Measurements from ENCODE around the gene CYP2W1.
"Not testable (repeated sequence)": the region's sequence is repeated elsewhere in the genome, so short reads cannot be mapped to it uniquely, and the experiment has no call there.

Gene CYP2W1

GRCh38 chr7:983004-983615 is at the start of gene CYP2W1:
Gene CYP2W1 (plus strand): TSS chr7:983181. CDS start chr7:983212, 31 bp downstream.
- DNase-seq (ENCODE audit: low read depth in 1 of 2, low spot score in 1 of 2), result no peak

GRCh38 chr7:934469-935163 is 48.4 kb upstream of the CYP2W1 start:
- no peak for DNase-seq (ENCODE audit: low read depth in 1 of 2, low spot score in 1 of 2)

DNA sequence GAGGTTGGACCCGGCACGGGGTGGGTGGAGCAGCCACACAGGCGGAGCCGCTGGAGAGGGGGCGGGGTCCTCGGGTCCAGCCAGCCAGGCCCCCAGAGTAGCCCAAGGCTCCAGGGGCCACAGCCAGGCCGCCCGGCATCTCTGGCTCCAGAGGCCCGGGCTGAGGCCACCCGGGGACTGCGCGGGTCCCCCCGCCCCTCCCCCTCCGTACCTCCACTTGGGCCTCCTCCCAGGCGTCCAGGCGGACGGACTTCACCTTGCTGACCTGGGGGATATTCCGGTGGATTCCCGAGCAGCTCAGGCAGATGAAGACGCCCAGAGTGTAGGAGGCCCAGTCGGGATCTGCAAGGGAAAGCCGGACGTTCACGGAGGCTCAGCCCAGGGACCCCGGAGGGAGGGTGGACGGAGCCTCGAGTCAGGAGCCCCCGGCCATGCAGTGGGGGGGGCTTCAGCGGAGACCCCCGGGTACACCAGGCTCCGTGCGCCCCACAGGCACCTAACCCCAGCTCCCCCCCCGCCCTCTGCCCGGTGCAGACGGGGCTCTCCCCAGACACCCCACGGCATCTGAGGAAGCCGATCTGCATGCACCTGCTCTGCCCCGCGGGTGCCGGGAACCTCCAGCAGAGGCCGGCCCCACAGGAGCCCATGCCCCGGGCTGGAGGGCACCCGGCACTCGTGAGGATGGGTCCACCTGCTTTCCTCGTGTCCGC is 47.7 kb upstream of the CYP2W1 start:
- DNase-seq (ENCODE audit: low read depth in 1 of 2, low spot score in 1 of 2), result no peak

- no peak for DNase-seq (ENCODE audit: low read depth in 1 of 2, low spot score in 1 of 2)
These were observed 47.1 kb upstream of the CYP2W1 start for GRCh38 chr7:935874-936385.

GRCh38 chr7:936386-937054 is 46.5 kb upstream of the CYP2W1 start:
- no peak for DNase-seq (ENCODE audit: low read depth in 1 of 2, low spot score in 1 of 2)

- DNase-seq (ENCODE audit: low read depth in 1 of 2, low spot score in 1 of 2), result no peak
These were observed 45.0 kb upstream of the CYP2W1 start for GRCh38 chr7:937856-938484.

DNA sequence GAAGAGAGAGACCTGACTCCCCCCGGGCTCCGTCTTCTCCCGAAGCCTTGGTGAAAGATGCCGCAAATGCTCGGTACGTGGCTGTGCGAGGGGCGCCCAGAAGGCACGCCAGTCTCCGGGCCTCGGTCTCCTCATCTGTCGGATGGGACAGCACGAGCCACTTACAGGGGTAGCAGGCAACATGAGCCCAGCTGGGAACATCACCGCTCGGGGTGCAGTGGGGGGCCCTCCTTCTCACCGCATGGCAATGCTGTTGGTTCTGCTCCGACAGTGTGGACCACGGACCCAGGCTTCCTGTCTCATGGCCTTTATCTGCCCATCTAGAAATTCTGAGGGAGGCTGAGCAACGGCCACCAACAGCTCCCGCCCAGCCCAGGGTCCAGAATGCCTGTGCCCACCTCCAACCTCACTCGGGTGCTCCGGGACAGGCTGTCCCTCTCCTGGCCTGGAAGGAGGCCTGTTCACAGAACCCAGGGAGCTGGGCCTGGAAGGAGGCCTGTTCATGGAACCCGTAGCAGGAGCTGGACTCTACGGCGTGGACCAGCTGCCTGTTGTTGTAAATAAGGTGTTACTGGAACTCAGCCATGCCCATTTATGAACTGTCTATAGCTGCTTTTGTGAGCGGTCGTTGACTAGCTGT is 44.3 kb upstream of the CYP2W1 start:
- no peak for DNase-seq (ENCODE audit: low read depth in 1 of 2, low spot score in 1 of 2)

DNA sequence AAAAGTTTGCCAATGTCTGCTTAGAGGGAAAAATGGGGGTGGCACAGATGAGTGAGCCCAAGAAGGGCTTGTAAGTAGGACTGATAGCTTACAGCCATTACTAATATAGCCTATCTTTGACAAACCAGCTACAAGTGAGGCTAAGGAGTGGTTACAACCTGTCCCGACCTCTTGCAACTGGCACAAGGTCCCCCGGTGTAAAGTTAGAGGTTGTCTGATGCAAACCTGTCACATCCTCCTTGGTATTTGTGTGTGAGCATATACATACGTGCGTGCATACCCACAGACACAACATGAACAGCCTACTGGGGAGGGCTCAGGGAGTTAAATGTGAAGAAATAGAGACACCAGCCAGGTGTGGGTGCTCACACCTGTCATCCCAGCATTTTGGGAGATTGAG is 43.1 kb upstream of the CYP2W1 start:
- DNase-seq (ENCODE audit: low read depth in 1 of 2, low spot score in 1 of 2), result no peak

- no peak for DNase-seq (ENCODE audit: low read depth in 1 of 2, low spot score in 1 of 2)
These were observed 42.2 kb upstream of the CYP2W1 start for GRCh38 chr7:940599-941408.

DNA sequence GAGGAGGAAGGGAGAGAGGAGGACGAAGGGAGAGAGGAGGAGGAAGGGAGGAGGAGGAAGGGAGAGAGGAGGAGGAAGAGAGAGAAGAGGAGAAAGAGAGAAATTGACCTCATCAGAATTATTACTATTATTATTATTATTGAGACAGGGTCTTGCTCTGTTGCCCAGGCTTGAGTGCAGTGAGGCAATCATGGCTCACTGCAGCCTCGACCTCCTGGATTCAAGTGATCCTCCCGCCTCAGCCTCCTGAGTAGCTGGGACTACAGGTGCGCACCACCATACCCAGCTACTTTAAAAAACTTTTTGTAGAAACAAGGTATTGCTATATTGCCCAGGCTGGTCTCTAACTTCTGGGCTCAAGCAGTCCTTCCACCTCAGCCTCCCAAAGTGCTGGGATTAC is 39.2 kb upstream of the CYP2W1 start:
- DNase-seq (ENCODE audit: low read depth in 1 of 2, low spot score in 1 of 2), result not testable (repeated sequence)

GRCh38 chr7:944744-945143 is 38.2 kb upstream of the CYP2W1 start:
- DNase-seq (ENCODE audit: low read depth in 1 of 2, low spot score in 1 of 2), result no peak

GRCh38 chr7:945147-945555 is 37.8 kb upstream of the CYP2W1 start:
- no peak for DNase-seq (ENCODE audit: low read depth in 1 of 2, low spot score in 1 of 2)

DNA sequence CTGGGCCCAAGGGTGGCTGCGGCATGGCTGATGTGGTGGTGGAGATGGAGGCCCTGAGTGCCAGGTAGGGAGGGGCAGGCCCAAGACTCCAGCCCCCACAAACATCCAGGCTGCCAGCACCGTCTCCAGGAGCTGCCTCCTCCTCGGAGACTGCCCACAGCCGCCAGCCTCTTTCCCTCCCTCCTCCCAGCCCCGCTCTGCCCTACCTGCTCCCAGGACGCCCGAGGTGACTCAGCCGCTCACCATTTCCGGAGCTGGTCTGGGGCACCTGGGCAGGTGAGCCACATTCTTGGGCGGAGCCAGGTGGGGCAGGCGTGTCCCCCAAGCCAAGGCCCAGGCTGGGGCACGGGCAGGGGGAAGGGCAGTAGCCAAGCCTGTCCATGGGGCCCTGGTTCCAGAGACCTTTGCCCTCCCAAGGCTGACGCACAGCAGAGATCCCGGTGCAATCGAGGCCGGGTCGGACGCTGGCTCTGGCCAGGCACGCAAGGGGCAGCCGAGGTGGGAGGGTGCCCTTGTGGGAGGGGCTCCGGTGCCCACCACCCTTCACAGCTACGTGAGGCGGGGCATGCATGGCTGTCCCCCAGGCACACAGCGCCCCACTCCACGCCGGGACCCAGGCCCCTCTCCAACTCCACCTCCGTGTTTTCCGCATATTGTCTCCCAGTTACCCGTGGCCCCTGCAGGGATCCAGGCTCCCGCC is 37.3 kb upstream of the CYP2W1 start:
- DNase-seq (ENCODE audit: low read depth in 1 of 2, low spot score in 1 of 2), result no peak

GRCh38 chr7:946256-946996 is 36.6 kb upstream of the CYP2W1 start:
- no peak for DNase-seq (ENCODE audit: low read depth in 1 of 2, low spot score in 1 of 2)

- no peak for DNase-seq (ENCODE audit: low read depth in 1 of 2, low spot score in 1 of 2)
These were observed 35.4 kb upstream of the CYP2W1 start for GRCh38 chr7:947391-948210.

GRCh38 chr7:949021-949934 is 33.7 kb upstream of the CYP2W1 start:
- DNase-seq (ENCODE audit: low read depth in 1 of 2, low spot score in 1 of 2), result no peak

Data from activated CD4-positive, alpha-beta T cell treated with anti-CD3 and anti-CD28 coated beads, Interleukin-2, amount 50 U/mL, for 24 hours (primary cell).